Stimulated activated CD8-positive, alpha-beta memory T cell treated with anti-CD3 and anti-CD28 coated beads, Interleukin-7, amount 100 ng/mL, for 1 hour (primary cell): ENCODE data around the gene HYDIN.

Experiments
- DNase-seq, 2 donors: peaks; one replicate each; pipeline ENCODE4 v3.0.0-alpha.2; 2020; ENCODE audit warnings: low read depth in 2 of 2

The HYDIN gene

DNA sequence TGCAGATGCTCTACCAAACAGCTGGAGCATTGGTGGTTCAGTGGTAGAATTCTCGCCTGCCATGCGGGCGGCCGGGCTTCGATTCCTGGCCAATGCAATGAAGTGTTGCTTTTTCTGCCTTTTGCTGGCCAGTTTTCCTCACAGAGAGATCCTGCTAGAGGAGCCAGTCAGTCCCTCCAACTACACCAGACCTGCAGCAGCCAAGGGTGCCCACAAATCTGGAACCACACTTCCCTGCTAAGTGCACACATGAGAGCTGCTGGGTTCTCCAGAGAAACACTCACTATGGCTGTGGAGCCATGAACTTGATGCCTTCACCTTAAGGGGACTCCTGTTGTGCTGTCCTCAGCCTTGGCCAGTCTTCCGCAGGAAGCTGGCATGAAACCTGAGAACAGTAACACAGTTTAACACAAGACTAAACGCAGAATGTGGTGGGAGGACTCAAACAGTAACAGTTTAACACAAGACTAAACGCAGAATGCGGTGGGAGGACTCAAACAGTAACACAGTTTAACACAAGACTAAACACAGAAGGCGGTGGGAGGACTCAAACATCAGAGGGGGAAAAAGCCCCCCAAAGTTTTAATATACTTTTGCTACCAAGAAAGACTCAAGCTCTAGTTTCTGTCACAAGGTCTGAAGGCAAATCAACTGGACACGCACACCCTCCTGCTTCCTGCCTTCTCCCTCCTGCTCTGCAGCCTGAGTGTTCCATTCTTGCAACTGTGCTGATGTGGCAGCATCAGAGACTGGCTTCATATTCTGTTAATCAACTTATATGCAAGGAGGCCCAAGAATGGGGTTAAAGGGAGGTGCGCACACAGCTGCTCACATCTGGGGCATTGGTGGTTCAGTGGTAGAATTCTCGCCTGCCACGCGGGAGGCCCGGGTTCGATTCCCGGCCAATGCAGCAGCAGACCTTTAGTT is 441.6 kb downstream of the HYDIN start:
- DNase-seq = no peak

DNA sequence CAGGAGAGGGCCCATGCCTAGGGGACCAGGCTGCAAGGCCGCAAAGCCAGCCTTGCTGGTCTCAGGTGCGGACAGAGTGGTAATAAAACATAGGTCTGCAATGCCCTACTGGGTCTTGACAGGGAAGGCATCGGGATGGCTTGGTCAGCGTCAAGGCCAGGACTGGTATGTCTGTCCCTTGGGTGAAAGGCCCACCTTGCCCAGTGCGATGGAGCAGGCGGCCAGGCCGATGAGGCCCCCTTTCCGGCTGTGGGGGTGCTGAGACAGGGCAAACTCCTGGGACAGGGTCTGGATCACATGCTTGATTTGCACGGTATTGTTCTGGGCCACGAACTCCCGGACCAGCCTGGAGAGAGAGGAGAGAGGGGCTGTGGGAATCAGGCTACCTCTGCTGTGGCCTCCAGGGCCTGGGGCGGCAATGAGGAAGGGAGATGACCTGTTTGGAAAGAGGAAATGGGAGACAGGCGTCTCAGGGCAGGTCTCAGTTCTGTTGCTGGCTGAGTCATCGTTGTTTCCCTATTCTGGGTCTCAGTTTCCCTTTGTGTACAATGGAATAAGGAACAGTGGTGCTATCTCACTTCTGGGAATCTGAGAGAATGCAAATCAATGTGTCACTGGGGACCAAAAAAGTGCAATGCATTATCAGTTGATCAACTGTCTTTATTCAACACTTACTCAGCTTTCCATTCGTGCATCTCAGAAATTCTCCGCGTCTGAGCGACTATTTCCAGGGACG is 444.3 kb downstream of the HYDIN start:
- DNase-seq = no peak

DNA sequence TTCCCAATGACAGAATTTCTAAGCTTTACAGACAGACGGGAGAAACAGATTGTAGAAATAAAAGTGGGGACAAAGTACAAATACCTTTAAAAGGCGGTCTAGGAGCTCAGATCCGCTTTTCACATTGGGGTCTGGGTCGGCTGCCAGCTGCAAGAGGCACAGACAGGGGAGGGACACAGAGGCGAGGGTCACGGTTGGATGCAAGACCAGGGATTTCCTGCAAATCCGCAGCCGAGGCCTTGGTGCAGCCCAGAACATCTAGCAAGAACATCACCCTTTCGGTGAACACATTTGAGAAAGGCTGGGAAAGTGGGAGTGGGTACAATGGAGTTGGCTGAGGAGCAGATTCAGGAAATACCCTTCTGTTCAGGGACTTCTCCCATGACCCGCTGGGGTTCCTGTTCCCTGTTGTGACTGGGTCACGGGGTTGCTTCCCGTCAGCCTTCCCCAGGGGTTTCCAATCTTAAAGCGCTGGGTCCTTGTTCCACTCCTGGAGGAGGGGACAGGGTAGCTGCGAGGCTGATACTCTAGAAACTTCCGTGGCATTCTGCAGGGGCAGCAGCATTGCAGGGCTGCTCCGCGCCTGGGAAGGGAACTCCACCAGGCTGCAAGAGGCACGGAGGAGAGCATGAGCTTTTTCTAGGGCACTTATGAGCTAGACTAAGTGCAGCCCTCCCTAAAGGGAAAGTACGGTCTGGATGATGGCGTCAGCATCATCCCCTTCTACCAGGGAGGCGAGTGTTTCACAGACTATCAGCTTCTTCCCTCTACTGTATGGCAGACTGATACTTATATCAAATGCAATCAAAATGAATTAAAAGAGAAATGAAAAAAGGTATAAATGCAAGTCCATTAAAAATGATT is 445.6 kb downstream of the HYDIN start:
- no peak for DNase-seq

DNA sequence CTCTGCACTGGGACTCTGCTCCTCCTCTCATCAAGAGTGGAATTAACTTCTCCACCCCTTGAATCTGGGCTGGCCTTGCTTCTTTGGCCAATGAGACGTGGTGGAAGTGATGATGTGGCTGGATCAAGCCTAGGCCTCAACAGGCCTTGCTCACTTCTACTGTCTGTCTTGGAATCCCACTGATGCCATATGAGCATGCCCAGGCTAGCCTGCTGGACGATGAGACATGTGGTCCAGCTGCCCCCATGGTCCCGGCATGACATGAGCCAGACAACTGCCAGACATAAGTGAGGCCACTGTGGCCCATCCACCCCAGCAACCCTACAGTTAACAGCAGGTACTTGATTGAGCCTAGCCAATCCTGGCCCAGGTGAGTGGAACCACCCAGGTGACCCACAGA is 448.3 kb downstream of the HYDIN start:
- DNase-seq = no peak

DNA sequence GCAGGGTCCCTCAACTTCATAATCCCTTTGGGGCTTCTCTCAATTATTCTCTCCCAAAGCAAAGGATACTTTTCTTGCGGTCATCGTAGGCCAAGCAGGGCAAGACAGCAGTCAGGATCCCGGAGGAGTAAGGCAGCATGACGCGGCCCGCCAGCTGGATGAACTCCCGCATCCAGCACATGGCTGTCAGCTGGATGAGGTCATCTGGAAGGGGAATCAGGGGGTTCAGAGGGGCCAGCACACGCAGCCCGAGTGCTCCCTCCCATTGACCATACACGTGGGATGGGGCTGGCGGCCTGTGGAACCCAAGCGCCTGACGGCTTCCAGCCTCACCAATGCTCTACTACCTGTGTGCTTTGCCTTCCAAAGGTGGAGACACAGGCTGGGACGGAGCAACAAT is 448.7 kb downstream of the HYDIN start:
- no peak for DNase-seq

DNA sequence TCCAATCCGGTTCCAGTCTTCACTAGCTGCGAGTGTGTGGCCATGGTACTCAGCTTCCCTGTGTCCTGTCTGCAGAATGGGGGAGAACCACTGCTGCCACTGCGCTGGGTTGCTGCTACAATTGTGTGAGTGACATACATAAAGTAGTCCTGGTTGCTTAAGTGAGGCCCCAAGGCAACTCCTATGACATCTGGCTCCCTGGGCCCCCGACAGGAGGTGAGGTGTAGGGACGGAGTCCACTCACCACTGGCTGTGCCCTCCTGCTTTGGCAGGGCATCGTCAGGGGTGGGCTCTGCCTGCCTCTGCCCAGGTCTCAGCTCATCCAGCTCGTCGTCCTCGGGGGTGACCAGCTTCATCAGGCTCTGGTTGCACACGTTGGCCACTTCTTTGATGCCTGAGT is 450.0 kb downstream of the HYDIN start:
- no peak for DNase-seq

DNA sequence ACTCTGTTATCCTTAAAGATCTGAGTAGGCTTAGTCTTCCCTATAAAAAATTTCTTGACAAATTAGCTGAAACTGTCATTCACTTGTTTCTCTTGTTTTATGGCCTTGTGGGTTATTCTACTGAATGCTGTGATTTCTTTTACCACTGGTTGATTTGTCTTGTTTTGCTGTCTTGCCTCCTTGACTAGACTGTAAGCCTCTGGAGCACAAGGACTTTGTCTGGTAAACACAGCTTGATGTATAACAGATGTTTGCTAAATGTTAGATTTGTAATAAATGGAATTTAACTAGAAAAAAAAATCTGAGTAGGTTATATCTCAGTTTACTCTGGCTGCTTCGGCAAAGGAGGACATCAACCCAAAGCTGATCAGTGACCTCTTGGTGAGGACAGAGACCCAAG is 451.2 kb downstream of the HYDIN start:
- no peak for DNase-seq

DNA sequence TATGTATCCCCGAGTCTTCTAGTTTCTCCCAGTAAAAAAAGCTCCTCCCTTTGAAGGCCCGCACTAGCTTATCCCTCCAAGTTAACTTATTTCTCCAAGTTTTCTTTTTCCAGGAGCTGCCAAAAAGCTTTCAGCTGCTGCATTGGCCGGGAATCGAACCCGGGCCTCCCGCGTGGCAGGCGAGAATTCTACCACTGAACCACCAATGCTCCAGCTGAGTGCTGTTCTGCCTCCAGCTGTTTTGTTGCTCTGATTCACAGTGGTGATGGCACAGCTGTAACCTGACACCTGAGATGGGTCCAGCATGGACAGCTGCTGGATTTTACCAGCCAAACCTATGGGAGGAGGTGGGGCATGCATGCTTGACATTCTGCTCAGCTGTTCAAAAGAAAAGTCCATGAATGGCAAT is 451.6 kb downstream of the HYDIN start:
- no peak for DNase-seq

DNA sequence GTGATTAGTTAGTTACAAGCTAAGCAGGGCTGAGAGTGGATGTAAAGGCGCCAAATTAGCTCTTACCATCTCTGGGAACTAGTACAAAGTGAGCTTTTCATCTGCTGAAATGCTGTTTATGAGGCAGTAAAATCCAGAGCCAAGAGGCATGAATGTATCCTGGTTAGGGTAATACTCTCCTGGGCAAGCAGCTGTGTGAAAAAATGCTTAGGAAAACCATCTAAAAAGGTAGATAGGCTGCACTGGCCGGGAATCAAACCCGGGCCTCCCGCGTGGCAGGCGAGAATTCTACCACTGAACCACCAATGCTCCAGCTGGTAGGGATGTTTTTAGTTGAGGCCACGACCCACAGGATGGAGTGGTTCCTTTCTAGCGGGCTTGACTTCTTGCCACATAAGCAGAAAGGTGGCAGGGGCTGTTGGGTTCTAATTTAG is 452.5 kb downstream of the HYDIN start:
- DNase-seq = no peak

DNA sequence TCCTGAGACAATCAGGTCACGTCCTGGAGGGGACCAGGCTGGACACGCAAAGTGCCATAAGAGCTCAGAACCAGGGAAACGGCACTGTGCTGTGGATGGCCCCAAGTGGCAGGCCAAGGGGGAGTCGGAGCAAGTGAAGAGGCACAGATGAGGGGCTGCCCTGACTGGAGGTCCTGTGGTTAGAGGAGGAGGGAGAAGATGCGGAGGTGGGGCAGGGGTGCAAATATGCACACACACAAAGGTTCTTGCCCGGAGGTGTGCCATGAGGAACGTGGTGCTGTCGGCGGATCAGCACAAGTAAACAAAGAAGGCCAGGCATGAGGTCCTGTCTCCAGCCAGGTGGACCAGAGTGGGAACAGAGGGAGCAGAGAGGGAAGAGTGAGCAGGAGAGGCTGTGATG is 453.0 kb downstream of the HYDIN start:
- DNase-seq = no peak

DNA sequence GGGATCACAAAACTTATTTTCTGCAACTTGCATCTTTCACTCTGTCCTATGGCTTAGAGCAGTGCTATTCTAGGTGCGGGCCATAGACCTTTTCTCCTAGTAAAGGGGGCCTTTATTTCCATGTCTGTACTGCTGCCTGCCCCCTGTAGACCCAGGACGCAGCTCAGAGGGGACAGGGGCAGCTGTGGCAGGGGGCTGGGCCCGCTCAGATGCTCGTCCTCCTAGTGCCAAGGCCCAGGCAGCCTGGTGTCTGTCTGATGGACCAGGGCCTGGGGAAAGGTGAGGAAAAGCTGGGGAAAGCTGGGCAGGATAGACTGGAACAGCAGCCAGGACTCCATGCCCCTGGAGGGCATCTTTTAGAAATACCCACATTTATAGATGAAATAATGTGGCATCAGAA is 455.1 kb downstream of the HYDIN start:
- DNase-seq = no peak

DNA sequence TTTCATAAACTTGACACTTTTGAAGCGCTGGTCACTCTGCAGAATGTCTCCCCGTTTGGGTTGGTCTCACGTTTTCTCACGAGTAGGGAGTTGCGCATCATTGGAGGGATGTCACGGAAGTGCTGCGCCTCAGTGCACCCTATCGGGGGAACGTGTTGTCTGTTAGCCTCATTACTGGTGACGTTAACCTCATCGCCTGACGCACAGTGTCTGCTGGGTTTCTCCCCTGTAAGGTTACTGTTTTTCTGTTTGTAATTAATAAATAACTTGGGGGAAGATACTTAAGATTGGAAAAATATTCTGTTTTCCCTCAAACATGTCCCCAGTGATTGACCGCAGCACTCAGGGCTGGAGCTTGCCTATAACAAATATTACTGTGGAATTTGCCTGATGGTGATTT is 456.3 kb downstream of the HYDIN start:
- no peak for DNase-seq

DNA sequence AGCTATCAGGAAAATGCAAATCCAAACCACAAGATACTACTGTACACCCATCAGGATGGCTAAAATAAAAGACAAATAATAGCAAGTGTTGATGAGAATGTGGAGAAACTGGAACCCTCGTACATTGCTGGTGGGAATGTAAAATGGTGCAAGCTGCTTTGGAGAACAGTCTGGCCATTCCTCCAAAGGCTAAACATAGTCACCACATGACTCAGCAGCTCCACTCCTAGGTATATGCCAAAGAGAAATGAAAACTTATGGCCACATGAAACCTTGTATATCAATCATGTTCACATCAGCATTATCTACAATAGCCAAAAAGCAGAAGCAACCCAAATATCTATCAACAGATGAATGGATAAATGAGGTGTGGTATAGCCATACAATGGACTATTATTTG is 458.0 kb downstream of the HYDIN start:
- DNase-seq = no peak

DNA sequence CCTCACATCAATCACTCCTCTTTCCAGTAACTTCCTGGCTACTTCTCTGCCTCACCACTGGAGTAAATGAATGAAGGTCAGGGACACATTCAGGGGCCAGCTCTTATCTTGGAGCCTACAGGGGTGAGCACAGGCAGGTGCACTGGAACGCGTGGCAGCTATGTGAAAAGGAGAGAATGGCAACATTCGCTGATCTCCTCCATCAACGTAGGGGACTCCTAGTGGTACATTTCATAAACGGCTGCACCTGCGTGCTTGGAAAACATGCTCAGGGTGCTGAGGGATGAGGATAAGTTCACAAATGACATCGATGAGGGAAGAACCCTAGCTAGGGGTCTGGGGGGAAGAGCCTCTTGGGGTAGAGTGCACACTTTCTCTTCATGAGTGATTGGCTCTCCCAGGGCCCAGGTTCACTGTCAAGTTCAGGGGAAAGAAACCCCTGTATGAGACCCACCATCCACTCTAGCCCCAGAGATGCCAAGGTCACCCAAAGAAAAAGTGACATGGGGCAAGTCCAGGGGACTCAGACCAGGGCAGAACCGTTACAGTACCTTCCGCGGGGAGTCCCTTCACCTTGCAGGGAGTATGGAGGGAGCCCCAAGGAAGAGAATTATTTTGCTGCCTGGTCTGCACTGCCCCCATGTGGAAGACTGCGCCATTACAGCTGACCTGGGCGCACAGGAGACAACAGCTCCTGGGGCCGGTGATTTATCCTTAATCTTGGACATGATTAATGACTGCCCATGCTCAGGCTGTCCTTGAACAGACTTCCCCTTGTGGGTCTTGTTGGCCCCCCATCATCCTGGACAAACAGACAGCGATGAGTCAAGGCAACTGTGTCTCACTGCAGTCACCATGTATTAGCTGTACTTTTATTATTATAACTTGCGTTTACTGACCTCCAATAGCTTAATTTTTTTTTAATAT is 459.6 kb downstream of the HYDIN start:
- peak; percentile 19 to 39 for DNase-seq

DNA sequence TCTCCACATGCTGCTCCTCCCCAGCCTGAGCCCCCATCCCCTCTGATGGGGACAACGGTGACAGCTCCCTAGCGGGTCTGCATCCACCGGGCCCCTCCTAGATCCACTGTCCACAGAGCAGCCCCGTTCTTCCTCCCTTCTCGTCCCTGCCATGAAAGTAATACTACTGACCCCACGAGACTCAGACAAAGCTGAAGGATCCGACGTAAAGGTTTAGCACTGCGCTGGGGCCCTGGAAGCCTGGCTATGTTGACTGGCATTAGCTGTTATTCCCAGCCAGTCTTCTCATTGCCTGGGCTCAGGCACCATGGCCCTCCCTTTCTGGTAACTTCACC is 460.3 kb downstream of the HYDIN start:
- DNase-seq = no peak

DNA sequence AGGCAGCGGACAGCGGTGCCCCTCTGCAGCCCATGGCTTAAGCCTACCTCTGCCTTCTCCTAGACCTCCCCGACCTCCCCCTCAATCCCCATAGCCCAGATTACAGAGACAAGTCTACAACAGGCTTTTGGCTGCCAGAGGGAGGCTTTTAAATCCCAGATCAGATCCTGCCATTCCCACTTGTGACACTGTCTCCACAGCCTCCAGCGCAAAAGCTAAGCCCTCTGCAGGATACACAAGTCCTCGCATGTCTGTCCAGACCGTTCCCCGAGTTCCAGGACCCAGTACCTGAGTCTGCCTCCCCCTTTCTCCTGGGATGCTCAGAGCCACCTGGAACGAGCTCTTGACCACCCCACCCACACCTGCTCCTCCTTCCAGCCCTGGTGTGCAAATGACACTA is 460.8 kb downstream of the HYDIN start:
- no peak for DNase-seq

DNA sequence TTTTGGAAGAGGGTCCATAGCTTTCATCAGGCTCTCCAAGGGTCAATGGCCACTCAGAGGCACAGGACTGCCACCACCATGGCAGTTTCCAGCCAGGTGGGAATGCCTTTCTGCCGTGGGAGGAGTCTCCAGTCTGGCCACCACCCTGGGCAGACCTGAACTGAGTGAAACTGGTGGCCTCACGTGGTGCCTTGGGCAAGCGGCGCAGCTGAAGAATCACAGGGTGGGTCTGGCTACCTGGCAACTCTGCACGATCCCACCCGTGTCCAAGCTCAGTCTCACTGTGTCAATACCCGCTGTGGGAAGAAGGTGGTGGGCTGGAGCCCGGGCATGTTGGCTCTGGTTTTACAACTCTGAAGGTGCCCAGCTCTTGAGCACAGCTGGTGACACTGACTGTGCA is 461.4 kb downstream of the HYDIN start:
- no peak for DNase-seq

DNA sequence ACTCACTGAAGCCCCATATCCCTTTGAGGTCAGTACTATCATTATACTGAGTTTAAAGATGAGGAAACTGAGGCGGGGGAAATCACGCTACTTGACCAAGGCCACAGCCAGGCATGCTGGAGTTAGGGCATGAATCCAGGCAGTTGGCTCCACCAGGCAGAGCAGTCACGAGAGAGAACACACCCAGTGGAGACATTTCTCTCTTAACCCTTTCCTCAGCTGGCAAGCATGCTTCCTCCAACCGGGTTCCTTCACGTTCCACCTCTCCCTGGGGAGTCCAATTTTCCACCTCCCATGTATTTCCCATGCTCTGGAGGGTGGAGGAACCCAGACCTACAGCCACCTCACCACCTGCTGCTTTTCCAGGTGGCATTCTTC is 462.3 kb downstream of the HYDIN start:
- no peak for DNase-seq

DNA sequence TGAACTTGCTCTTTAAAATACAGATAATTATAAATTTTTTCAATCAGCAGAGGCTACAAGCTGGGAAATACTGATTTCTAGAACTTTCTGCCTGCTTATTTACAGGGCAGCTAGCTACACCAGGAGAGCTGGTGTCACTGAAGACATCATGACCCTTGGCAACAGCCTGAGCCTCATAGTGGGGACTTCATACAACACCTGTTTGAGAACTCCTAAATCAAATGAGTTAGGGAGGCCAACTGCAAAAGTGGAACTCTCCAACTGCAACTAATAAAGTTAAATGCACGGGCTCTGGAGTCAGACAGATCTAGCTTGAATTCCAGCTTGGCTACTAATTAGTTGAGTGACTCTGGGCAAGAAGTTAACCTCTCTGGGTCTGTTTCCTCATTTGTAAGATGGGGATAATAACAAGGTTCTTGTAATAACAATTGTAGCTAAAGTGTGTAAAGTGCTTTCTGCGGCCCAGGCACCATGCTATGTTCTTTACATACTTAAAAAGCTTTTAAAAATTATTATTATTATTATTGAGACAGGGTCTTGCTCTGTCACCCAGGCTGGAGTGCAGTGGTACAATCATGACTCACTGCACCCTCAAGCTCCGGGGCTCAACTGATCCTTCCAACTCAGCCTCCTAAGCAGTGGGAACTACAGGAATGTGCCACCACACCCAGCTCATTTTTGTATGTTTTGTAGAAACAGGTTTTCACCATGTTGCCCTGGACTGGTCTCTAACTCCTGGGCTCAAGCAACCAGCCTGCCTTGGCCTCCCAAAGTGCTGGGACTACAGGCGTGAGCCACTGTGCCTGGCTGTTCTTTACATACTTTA is 462.9 kb downstream of the HYDIN start:
- DNase-seq = no peak

DNA sequence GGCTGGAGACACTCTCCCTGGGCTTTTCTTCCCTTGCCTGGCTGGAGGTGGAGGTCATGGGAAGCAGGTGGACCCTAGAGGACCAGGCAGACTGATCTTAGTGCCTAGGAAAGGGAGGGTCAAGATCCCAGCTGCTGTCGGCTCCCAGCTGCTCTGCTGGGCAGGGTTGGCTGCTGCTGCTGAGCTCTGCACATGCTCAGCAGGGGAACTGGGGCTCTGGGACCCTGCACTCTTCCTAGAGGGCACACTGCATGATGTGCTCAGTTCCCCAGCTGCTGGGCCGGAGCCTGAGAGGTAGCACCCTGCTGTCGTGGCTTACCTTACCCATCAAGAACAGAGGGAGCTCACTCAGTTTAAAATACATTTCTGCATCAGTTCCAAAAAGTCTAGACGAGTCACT is 463.9 kb downstream of the HYDIN start:
- DNase-seq = no peak
